H54 (cell line): ENCODE measurements around the gene GPR21.

Experiments used
- DNase-seq: peaks from one replicate; pipeline ENCODE4 v3.0.0; 2011; ENCODE audit warnings: low spot score, mixed read lengths; ENCODE audit not compliant: insufficient read length
- FAIRE-seq: peaks from 3 replicates; lab custom pipeline; 2011; peaks lifted over from hg19 to GRCh38; lab: Jason Lieb, UNC
- POLR2A ChIP-seq: IDR thresholded peaks from 2 replicates; pipeline ENCODE4 v1.6.1; 2011; ENCODE audit warnings: low read depth, mild to moderate bottlenecking, low read length

The GPR21 gene

GRCh38 chr9:123083680-123084079 is 50.2 kb downstream of the GPR21 start:
- DNase-seq, result no peak
- TF ChIP-seq POLR2A, result no peak
- FAIRE-seq, result no peak

- DNase-seq (no peak), FAIRE-seq (no peak)
- TF ChIP-seq POLR2A, result no peak
Observed at GRCh38 chr9:123084256-123084655, 50.8 kb downstream of the GPR21 start.
